HL-60 (cell line): Measurements from ENCODE around the gene RITA1.
A peak's percentile ranks its signal among the peaks of the same experiment; 100 is the strongest.

Experiments used
- DNase-seq, 2 experiments: peaks; one replicate each; pipeline ENCODE4 v3.0.0-alpha.2; 2010 to 2020; ENCODE audit warnings: low read depth in 1 of 2, low spot score in 1 of 2
- H3K27ac ChIP-seq: fragments of 250-450 bp; sonication (Bioruptor Pico); replicated peaks from 2 replicates; pipeline ENCODE4 v1.5.1; 2020; ENCODE audit warnings: mild to moderate bottlenecking, moderate library complexity
- H3K27me3 ChIP-seq: fragments of 250-450 bp; sonication (Bioruptor Pico); 2 replicates; pipeline ENCODE4 v1.5.1; 2021; ENCODE audit warnings: mild to moderate bottlenecking, moderate library complexity; ENCODE audit not compliant: insufficient read depth, poor library complexity, severe bottlenecking
- H3K4me3 ChIP-seq: replicated peaks from 2 replicates; pipeline ENCODE4 v1.5.1; 2011; ENCODE audit warnings: mild to moderate bottlenecking, control low read depth, low read length; ENCODE audit not compliant: insufficient read depth
- CTCF ChIP-seq: IDR thresholded peaks from one replicate; pipeline ENCODE4 v1.5.1; 2011; ENCODE audit warnings: low read length, control low read depth, inconsistent platforms; ENCODE audit not compliant: insufficient read depth
- GABPA ChIP-seq: IDR thresholded peaks from 2 replicates; pipeline ENCODE4 v1.6.1; 2012; ENCODE audit warnings: low read depth
- POLR2AphosphoS5 ChIP-seq: IDR thresholded peaks from 2 replicates; pipeline ENCODE4 v1.6.1; 2012; ENCODE audit warnings: low read depth
- REST ChIP-seq: IDR thresholded peaks from 2 replicates; pipeline ENCODE4 v1.6.1; 2012; ENCODE audit warnings: low read depth; ENCODE audit not compliant: insufficient replicate concordance
- SPI1 ChIP-seq: IDR thresholded peaks from 2 replicates; pipeline ENCODE4 v1.6.1; 2012; ENCODE audit warnings: low read depth, mild to moderate bottlenecking, borderline replicate concordance

Gene RITA1

GRCh38 chr12:113221181-113221996, 35.9 kb downstream of the RITA1 start, which contains the start of gene TPCN1:
TSS of gene TPCN1 (plus strand) at chr12:113221464. CDS start at chr12:113226853, 5,389 bp downstream.
- Histone ChIP-seq H3K27me3 (no peaks in the 10 kb centered on the region), H3K4me3 (peak within 1 kb of the TSS; percentile 93), H3K27ac (peak within 1 kb of the TSS; percentile 68)
- peak; percentile 100 for DNase-seq
- TF ChIP-seq POLR2AphosphoS5 (peak; percentile 68; the same call in 1 of the 2 replicates), CTCF (no peak)

GRCh38 chr12:113221997-113222729, 36.6 kb downstream of the RITA1 start:
- H3K4me3 ChIP-seq: peak overlapping the region; percentile 93
- peak overlapping the region; percentile 68 for H3K27ac ChIP-seq
- no peaks in the 10 kb centered on the region for H3K27me3 ChIP-seq
- DNase-seq: peak in 1 of 2 experiments; percentile 18
- TF ChIP-seq REST (no peak), POLR2AphosphoS5 (0 out of 2 replicates have a peak, but pooled peaks have one; percentile 1)

GRCh38 chr12:113222730-113223531, 37.4 kb downstream of the RITA1 start:
- no peaks in the 10 kb centered on the region for H3K27me3 ChIP-seq
- peak in 1 of 2 experiments; percentile 49 for DNase-seq
- TF ChIP-seq POLR2AphosphoS5 (no peak), CTCF (no peak), GABPA (no peak), SPI1 (no peak), REST (no peak)
- H3K4me3 ChIP-seq: peak overlapping the region; percentile 93
- H3K27ac ChIP-seq: peak overlapping the region; percentile 25; the same call in 1 of the 2 replicates

GRCh38 chr12:113224955-113225354, 39.4 kb downstream of the RITA1 start:
- Histone ChIP-seq H3K4me3 (no peak overlapping the region), H3K27me3 (no peaks in the 10 kb centered on the region), H3K27ac (no peak overlapping the region)
- no peak for TF ChIP-seq REST
- no peak for TF ChIP-seq CTCF
- no peak for TF ChIP-seq GABPA
- no peak for TF ChIP-seq POLR2AphosphoS5
- no peak for TF ChIP-seq SPI1
- DNase-seq: no peak
